ENCODE measurements around the gene DNAJB6.

DNAJB6 gene

DNA sequence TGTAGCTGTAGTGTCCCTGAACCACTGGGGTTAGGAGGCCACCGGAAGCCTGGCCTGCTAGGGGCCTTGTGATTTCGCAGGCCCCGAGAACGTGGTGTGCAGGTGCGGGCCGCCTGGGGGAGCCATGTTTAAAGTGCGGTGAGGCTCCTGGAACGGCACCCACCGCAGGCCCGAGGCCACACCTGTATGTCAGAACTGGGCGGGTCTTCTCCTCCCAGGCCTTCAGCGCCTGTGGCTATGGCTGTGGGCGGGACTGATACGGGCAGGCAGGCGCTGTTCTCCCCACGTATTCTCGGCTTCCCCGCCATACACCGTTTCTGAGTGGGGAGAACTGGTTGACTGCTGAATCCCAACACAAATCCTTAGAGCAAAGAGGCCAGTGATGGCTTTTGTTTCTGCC lies 74.8 kb downstream of the DNAJB6 start:
- no peak for DNase-seq

DNA sequence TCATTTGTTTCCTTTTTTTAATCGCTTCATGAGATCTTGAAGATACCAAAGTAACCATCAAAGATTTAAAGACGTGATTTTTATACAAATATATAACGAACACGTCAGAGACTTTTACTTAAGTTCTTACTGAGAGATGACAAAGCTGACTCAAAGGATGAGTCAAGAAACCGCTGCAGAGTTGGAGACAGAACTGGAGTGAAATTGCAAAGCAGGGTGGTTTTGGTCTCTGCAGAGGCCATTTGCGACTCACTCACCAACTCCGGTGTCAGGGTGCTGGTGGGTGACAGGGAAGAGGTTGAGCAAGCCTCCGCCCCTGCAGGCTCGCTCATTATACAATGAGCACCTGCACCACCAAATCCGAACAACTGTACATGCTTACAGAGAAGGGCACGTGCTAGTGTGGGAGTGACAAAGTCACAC lies 75.2 kb downstream of the DNAJB6 start:
- DNase-seq: no peak

DNA sequence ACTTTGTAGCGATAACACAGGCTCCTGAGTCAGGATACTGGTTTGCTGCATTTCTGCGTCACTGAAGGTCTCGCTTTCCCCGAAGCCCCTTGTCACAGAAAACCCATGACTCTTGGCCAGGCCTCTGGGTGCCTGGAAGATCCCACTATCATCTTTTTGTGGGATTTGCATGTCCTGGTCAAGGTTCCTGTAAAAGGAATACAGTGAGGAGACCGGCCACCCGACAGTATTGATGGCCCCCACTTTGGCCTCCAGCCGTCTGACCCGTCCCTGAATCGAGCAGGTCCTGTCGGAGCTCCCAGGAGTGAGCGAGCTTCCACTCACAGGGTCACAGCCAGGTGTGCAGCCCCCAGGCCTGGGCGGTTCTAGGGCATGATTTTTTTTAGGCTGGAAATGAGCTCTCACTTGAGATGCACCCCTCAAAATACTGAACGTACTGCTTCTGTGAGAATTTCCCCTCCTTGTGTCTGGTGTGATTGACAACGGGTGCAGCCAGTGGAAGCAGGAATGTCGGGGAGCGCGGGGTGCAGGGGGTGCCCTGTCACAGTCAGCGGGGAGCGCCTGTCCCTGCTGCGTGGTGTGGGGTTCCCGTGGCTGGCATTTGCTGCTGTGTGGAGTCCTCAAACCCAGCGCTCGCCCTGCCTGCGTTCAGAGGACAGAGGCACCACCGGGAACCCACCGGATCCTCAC lies 75.8 kb downstream of the DNAJB6 start:
- DNase-seq: no peak

DNA sequence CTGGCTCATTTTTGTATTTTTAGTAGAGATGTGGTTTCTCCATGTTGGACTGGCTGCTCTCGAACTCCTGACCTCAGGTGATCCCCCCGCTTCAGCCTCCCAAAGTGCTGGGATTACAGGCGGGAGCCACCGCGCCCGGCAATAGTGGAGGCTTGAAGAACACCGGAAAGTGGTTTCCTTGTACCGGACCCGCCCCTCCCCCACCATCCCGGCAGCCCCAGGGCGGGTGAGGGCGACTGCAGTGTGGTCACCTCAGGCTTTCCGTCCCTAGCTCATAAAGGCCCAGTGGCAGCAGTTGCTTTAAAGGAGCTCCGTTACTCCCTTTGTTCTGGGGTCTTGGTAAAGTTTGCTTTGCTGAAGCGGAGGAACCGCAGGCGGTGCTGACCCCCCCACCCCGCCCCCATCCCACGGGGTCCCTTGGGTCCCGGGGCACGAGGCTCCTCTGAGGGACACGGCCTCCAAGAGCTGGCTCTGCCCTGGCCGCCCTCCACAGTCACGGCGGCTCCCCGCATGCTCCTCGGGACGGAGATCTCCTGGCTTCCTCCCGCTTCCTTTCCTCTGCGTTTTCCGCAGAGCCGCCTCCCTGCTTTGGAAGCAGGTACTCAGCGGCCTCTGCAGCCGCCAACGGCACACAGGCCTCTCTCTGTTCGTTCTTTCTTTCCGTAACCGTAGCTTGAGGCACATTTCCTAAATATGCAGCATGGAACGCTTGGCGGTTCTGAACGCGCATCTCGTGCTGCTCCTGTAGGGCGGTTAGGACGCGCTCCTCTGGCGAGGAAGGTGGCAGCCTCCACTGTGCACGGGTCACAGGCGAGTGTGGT lies 77.3 kb downstream of the DNAJB6 start:
- DNase-seq: no peak

DNA sequence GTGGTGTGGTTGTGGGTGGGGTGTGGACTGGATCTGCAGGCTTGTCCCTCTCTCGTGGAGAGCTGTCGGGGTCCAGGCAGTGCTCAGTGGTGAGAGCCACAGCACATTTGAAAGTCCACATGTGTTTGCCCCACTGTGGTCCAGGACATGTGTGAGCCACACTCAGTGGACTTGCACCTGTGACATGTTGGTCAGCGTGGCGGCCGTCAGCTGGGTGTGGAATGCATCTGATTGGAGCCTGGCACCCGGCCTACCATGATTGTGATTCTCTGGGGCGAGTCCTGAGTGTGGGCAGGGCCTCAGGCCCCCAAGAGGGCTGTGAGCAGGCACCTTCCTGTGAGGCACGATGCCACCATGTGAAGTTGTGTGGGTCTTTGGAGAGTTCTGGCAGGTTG lies 77.9 kb downstream of the DNAJB6 start:
- no peak for DNase-seq

DNA sequence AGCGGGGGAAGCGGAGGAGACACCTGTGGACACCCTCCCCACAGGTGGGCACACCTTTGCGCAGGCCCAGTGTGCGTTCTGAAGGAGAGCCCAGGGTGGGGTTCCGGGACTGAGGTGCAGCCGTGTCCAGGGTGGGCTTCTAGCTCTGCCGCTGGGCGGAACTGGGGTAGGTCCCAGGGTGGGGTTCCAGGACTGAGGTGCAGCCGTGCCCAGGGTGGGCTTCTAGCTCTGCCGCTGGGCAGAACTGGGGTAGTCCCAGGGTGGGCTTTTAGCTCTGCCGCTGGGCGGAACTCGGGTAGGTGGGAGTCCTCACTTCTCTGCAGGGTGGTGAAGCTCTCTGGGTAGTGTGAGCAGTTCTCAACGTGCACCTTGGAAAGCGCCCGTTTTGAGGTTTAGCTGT lies 78.7 kb downstream of the DNAJB6 start:
- DNase-seq: no peak

DNA sequence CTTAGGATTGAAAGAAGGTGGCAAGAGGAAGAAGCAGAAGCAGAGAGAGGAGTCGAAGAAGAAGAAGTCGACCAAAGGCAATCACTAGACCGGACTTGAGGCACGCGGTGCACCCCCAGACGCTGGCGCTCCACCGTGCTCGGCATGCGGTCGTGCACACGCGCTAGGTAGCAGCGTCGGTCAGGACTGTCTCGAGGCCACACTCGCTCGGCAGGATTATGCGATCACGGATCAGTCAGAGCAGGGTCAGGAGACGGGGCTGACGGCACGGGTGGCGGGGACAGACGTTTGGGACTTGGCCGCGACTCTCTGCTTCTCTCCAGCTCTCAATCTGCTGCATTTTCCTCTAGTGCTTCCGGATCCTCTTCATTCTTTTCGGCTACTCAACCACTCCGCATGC lies 79.2 kb downstream of the DNAJB6 start:
- no peak for DNase-seq

DNA sequence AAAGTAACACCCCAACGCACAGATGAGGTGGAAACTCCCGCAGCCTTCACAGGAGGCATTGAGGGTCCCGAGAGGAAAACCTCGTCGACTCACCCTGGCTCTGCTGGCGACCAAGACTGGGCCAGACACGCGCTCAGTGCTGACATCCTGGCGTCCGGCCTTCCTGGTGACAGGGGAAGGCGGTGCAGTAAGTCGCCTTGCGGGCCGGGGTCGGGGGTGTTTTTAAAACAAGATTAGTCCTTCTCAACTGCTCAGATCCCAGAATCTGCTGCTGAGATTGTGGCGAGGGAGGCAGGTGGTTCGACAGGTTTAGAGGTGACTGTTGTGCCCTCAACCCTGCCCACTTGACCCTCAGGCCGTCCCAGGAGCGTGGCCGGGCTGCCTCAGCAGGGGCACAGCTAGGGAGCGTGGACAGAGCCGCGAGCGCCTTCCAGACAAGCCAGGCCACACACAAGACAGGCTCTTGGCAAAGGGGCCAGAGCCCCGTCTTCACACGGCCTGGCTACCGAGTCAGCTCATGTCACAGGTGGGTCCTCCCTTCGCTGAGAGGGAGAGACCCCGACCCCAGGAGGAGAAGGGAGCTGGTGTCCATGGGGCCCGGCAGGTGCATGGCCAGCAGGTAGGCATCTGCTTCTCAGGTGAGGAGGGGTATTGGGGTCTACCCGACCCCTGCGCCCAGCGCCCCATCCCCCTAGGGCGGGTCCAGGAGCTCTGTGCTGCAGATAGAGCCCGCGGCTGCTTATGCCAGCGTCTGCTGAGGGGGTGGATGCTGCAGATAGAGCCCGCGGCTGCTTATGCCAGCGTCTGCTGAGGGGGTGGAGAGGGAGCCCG lies 81.6 kb downstream of the DNAJB6 start:
- no peak for DNase-seq

DNA sequence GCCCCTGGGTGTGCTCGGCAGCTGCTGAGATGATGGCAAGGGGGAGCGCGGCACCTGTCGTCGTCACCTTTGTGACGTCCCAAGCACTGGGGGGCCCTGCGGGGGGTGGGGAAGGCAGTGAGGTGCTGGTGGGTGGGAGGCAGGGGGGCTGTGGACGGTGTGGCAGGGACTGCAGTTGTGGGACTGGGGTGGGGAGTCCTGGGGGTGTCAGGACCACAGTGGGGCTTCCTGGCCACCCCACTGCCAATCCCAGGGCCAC lies 82.2 kb downstream of the DNAJB6 start:
- DNase-seq: no peak

DNA sequence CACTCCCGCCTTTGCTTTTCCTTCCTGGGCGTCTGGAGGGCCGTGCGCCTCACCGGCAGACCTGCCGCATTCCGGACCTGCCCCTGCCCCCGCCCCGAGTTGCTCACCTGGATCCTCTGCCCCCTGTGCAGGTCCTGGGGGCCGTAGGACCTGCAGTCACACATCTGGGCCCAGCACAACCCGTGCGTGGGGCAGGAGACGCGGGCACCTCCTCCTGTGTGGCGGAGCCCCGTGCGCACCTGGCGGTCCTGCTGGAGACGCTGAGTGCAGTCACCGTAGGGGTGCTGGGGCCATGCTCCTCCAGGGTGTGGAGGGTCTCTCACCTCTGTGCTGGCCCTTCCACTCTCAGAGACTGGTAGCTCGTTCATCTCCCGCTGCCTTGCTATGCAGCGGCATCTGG lies 85.5 kb downstream of the DNAJB6 start:
- no peak for DNase-seq

DNA sequence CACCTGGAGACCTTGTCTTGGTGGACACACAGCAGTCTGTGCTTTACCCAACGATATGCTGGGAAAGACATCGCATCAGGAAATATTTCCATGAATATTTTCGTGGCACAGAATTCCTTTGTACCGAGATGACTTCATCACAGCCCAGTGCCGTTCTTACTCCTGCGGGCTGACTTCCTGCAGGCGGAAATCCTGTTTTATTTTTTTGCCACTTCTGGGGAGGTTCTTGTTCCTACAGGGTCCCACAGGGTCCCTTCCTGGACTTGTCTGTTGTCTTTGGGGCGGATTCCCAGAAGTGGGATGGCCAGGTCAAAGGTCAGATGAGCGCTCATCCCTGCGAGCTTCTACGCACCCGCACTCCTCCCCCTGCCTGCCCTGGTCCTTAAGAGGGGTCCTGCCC lies 86.5 kb downstream of the DNAJB6 start:
- DNase-seq: no peak

DNA sequence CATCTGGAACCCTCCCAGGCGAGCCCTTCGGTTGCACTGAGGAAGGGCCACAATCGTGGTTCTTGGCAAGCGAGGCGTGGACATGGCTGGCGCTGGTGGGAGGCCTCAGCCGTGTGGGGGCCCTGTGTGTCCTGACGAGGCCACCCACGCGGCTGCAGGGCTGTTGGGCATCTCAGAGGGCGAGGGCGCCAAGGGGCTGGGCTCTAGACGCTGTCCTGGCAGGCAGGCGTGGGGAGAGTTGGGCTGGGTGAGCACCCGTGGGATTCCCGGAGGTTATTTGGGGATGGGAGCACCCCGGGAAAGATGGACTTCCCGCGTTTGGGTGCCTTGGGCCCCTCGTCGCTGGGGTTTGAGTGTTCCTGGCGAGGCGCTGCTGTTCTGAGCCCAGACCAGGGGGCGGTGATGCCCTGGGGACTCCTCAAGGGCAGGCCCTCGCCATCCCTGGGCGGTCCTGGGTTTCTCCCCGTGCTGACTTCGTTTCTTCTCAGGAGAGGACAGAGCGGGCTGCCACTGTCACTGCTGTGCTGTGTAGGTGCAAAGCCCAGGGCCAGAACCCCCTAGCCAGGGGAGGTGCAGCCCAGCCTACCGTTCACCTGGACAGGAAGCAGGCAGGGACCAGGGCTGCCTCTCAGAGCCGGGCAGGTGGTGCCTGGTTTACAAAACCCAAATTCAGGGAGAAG lies 87.2 kb downstream of the DNAJB6 start:
- DNase-seq: no peak

DNA sequence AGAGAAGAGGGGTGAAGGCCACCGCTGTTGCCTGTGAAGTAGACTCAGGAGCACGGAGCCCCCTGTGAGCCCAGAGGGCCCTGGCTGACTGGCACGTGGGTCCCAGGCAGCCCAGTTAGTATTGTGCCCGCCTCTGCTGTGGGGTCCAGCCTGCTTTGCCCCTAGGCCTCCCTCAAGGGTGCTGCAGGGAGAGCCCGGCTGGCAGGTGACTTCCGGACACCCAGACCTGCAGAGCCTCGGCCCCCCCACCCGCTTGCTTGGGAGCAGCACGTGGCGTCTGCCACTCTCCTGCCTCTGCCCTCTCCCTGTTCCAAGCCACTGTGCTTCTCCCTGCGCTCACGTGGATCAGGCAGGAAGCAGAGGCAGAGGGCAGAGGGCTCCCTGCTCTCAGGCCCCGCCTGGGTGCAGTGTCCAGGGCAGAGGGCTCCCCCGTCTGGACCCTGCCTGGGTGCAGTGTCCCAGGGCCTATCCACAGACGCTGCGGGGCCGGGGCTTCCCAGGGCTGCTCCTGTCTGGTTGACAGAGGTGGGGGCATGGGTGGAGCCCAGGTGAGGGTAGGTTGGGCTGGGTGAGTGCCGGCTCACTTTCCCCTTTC lies 88.4 kb downstream of the DNAJB6 start:
- DNase-seq: no peak

DNA sequence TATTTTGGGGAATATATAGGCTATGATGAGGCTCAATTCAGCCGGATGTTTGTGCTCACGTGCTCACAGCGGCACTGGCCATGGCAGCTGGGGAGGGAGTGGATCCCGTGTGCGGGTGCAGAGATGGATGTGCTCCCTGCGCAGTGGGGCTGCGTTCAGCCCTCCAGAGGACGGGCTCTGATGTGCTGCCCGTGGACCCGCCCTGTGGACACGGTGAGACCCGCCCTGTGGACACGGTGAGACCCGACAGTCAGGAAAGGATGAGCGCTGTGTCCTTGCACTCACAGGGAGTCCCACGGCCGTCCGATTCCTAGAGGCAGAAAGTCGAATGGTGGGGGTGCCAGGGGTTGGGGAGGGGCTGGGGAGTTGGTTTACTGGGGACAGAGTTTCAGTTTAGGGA lies 89.0 kb downstream of the DNAJB6 start:
- DNase-seq: no peak

DNA sequence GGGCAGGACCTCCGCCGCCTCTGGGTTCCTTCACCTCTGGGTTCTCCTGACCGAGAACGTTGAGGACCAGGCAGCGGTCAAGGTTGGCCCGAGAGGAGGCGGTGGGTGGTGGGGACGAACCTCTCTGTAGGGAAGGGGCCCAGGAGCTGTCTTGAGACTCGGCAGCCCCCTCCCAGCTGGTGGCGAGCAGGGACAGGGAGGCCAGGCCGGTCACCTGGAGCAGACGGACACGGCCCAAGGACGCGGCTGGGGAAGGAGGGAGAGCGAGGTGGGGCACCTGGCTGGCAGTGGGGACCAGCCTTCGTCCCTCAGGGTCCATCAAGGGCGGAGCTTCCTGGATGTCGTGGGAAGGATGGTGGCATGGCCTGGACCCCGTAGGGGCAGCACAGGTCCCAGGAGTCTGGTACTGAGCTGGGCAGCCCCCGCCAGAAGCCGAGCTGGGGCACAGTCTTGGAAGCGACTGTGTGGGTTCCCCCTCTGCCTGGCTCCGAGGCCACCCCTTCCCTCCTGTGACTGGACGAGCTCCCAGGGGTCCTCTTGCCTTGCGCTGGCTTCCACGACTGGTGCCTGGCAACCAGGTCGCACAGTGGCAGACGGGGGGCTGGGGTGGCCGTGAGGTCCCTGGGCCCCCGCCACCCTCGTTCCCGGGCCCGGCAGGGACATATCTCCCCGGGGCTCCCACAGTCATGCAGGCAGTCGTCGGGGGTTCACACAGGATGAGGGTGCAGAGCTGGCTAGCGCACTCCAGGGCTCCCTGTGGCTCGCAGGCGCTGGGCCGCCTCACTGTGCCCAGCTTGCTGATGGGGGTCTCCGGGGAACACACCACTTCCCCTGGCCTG lies 89.9 kb downstream of the DNAJB6 start:
- no peak for DNase-seq

DNA sequence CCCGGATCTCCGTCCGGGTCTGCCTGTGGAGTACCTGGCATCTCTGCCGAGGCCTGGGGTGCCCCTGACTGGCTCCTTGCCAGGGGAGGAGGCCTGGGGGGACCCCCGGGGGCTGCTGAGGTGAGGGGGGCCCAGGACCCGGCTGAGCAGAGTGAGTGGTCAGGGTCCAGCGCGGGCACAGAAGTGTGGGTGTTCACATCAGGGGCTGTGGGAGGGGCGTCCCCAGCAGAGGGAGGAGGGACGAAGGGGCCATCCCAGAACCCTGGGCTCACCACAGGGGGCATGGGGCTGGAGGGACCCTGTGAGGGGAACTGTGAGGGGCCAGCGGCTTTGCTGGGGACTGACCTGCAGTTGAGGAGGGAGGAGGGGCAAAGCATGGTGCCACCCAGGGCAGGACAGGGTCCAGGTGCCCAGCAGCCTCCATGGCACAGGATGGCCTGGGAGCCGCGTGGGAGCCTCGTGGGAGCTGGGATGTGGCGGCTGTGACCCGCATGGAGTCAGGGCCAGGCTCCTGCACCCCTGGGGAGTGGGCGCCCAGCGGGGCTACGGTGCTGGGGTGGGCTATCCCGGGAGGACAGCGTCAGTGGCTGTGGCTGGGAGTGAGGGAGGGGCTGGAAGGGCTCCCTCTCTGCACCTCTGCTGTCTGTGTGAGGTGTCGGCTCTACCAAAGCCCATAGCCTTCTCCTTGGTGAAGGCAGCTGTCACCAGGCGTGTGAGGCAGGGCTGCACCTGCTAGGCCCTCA lies 91.2 kb downstream of the DNAJB6 start:
- peak; percentile 25 for DNase-seq

DNA sequence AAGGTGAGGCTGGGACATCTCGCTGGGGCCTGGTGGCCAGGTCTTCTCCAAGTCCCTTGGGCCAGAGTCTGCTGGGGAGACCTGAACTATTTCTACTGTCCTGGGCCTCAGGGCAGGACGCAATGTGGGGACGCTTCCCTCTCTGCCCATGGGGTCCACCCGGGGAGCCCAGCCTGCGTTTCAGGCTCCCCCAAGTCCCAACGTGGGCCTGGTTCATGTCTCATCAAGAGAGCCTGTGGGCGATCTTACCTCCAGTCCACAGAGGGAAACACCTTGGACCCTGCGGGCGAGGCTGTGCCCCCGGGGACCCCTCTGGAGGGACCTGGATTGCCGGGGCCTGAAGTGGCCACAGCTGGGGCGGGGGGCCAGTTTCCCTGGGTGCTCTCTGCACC lies 91.7 kb downstream of the DNAJB6 start:
- peak; percentile 25 for DNase-seq

DNA sequence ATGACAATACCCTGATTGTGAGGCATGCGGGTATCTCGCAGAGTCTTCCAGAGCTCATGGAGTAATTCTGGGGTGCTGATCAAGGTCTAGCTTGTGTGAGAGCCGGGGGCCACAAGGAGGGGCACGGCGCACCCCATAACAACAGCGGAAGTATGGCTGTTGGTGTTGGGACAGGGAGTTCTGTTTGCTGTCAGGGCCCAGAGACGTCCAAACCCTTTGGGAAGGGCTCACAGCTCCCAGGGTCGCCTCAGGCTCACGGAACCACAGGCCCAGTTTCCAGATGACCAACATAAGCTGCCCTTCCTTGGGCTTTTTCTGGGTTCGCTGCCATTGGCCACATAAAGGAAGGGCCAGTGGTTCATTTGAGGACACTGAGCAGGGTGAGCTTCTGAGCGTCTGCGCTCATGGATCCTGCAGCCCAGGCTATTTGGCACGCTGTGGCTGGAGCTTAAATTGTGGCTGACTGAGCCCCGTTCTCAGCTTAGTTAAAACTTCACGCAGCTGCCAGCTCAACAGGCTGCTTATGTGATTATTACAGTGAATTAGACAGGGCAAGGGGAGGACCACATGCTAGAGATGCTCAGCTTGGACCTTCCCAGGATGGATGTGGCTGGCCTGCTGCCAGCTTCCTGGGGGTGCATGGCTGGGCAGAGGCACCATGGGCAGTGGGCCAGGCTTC lies 92.3 kb downstream of the DNAJB6 start:
- DNase-seq: no peak

DNA sequence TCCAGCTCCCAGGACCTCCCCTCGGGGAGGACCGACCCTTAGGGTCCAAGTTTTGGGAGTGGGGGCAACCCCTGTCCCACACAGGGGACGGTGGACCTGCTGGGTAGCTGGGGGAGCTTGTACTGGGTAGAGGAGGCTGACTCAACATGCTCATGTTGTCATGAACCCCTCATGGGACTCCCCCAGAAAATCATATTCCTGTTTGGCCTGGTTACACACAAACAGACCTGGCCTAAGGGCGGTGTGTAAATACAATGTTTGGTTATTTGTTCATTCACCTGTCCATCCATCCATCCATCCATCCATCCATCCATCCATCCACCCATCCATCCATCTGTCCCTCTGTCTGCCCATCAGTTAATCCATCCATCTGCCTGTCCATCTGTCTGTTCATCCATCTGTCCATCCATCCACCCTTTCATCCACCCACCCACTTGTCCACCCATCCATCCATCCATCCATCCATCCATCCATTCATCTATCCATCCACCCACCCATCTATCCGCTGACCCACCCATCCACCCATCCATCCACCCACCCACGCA lies 92.9 kb downstream of the DNAJB6 start:
- DNase-seq: peak; percentile 23

DNA sequence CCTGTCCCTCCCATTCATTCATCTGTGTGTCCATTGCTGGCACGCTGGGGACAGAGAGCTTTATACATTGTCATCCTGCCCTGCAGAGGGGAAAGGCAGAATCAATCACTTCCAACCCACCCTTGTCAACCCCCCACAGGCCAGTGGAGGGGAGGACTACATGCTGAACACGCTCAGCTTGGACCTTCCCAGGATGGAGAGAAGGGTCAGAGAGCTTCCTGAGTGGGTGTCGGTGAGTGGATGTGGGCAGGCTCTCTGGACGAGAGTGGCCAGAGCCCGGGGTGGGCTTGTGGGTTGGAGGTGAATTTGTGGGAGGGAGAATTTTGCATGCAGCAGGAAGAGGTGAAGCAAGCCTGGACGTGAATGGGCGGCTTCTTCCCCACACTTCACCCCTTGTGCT lies 93.9 kb downstream of the DNAJB6 start:
- peak; percentile 19 for DNase-seq

Measured in activated CD4-positive, CD25-positive, alpha-beta regulatory T cell treated with anti-CD3 and anti-CD28 coated beads, Interleukin-2, amount 50 U/mL, for 72 hours (primary cell).